SK-N-SH (cell line): ENCODE results near the gene PLA2G5. TPM values are rescaled to one million over a fixed set of nuclear protein-coding genes. Genes with fewer than 3 reads are reported as not detected.

Source experiments
- CTCF ChIA-PET: fragments of 300-600, 350-600 bp; formaldehyde crosslinking; extraction: SDS; loops from one replicate; lab custom pipeline; 2021; lab: Yijun Ruan, JAX
- POLR2A ChIA-PET: fragments of 350-600 bp; sonication (Branson Sonifier 250); formaldehyde crosslinking; extraction: SDS; loops from one replicate; lab custom pipeline; 2020; ENCODE audit warnings: antibody characterized with exemption, inconsistent platforms; lab: Yijun Ruan, JAX
- DNase-seq: peaks from one replicate; pipeline ENCODE4 v3.0.0; 2012
- H2AFZ ChIP-seq: fragments of 200-600 bp; sonication (generic); 2 replicates; pipeline ENCODE4 v1.8.1; 2016; ENCODE audit warnings: antibody characterized with exemption, mild to moderate bottlenecking, low read depth
- H3F3A ChIP-seq: fragments of 200-600 bp; sonication (generic); replicated peaks from 2 replicates; pipeline ENCODE3; 2016; ENCODE audit warnings: antibody characterized with exemption, mild to moderate bottlenecking; ENCODE audit not compliant: insufficient read depth
- H3K27ac ChIP-seq, 2 experiments: fragments of 200-500 bp in 1 of 2; fragments of 200-600 bp in 1 of 2; sonication (Bioruptor generic) in 1 of 2; sonication (generic), shearing (Covaris generic) in 1 of 2; 2 replicates each; pipeline versions ENCODE4 v1.5.1 to v1.6.1; 2014 to 2016; ENCODE audit warnings: low read depth in 2 of 2, inconsistent platforms in 1 of 2, low read length in 1 of 2, mild to moderate bottlenecking in 1 of 2, mixed read lengths in 1 of 2
- H3K27me3 ChIP-seq: fragments of 200-600 bp; sonication (generic), shearing (Covaris generic); 2 replicates; pipeline ENCODE4 v1.6.1; 2016; ENCODE audit warnings: mixed run types; ENCODE audit not compliant: insufficient read depth
- H3K36me3 ChIP-seq, 2 experiments: fragments of 200-500 bp in 1 of 2; fragments of 200-600 bp in 1 of 2; sonication (Bioruptor generic) in 1 of 2; sonication (generic) in 1 of 2; replicated peaks in 1 of 2; 2 replicates each; pipeline versions ENCODE3 to v1.5.1; 2014 to 2016; ENCODE audit warnings: low read length in 1 of 2, mild to moderate bottlenecking in 1 of 2; ENCODE audit not compliant: insufficient read depth in 2 of 2, control insufficient read depth in 1 of 2
- H3K4me1 ChIP-seq, 2 experiments: fragments of 200-500 bp in 1 of 2; fragments of 200-600 bp in 1 of 2; sonication (Bioruptor generic) in 1 of 2; sonication (generic), shearing (Covaris generic) in 1 of 2; 2 replicates each; pipeline versions ENCODE4 v1.5.1 to v1.6.1; 2014 to 2016; ENCODE audit warnings: low read depth in 1 of 2, low read length in 1 of 2, mixed run types in 1 of 2; ENCODE audit not compliant: insufficient read depth in 2 of 2, control insufficient read depth in 1 of 2
- H3K4me2 ChIP-seq: fragments of 200-600 bp; sonication (generic), shearing (Covaris generic); 2 replicates; pipeline ENCODE4 v1.6.1; 2017; ENCODE audit warnings: mixed run types
- H3K4me3 ChIP-seq, 2 experiments: fragments of 200-500 bp in 1 of 2; fragments of 200-600 bp in 1 of 2; sonication (Bioruptor generic) in 1 of 2; sonication (generic), shearing (Covaris generic) in 1 of 2; 2 replicates each; pipeline versions ENCODE4 v1.5.1 to v1.8.1; 2014 to 2016; ENCODE audit warnings: low read depth in 2 of 2, inconsistent platforms in 1 of 2, low read length in 1 of 2, mild to moderate bottlenecking in 1 of 2, mixed read lengths in 1 of 2, moderate library complexity in 1 of 2
- H3K79me2 ChIP-seq: fragments of 200-600 bp; sonication (generic); 2 replicates; pipeline ENCODE4 v1.8.1; 2017; ENCODE audit warnings: mild to moderate bottlenecking; ENCODE audit not compliant: insufficient read depth
- H3K9ac ChIP-seq: fragments of 200-600 bp; sonication (generic); 2 replicates; pipeline ENCODE4 v1.6.1; 2017; ENCODE audit warnings: mixed run types
- H3K9me2 ChIP-seq: fragments of 200-600 bp; sonication (generic); 2 replicates; pipeline ENCODE4 v1.6.1; 2017; ENCODE audit warnings: mixed run types
- H3K9me3 ChIP-seq: fragments of 200-600 bp; sonication (generic); 2 replicates; pipeline ENCODE4 v1.6.1; 2017; ENCODE audit warnings: mixed run types, mild to moderate bottlenecking, moderate library complexity
- H4K20me1 ChIP-seq: fragments of 200-600 bp; sonication (generic); 2 replicates; pipeline ENCODE4 v1.6.1; 2017; ENCODE audit warnings: mild to moderate bottlenecking, mixed run types; ENCODE audit not compliant: insufficient read depth
- CTCF ChIP-seq: fragments of 200-600 bp; sonication (generic); IDR thresholded peaks from 2 replicates; pipeline ENCODE4 v1.6.1; 2017; ENCODE audit warnings: antibody characterized with exemption, mild to moderate bottlenecking, moderate library complexity
- EP300 ChIP-seq, 2 experiments: IDR thresholded peaks; 2 replicates each; pipeline versions ENCODE4 v1.4.0 to v1.6.1; 2012; ENCODE audit warnings: borderline replicate concordance in 1 of 2, low read depth in 1 of 2, low read length in 1 of 2
- EZH2phosphoT487 ChIP-seq: fragments of 200-600 bp; sonication (generic); IDR thresholded peaks from 2 replicates; pipeline ENCODE4 v1.6.1; 2017; ENCODE audit warnings: low read depth, mixed run types, mild to moderate bottlenecking, antibody characterized with exemption, moderate library complexity, borderline replicate concordance
- FOSL2 ChIP-seq: IDR thresholded peaks from 2 replicates; pipeline ENCODE4 v1.4.0; 2012; ENCODE audit warnings: low read depth, mild to moderate bottlenecking, moderate library complexity, borderline replicate concordance
- GATA2 ChIP-seq: sonication (generic); formaldehyde crosslinking; IDR thresholded peaks from 2 replicates; pipeline ENCODE4 v1.5.0; 2020; ENCODE audit warnings: mild to moderate bottlenecking, missing genetic modification reagents
- JUND ChIP-seq: IDR thresholded peaks from 2 replicates; pipeline ENCODE4 v1.4.0; 2012
- MAX ChIP-seq: IDR thresholded peaks from 2 replicates; pipeline ENCODE4 v1.4.0; 2012; ENCODE audit warnings: low read depth
- MEF2A ChIP-seq: IDR thresholded peaks from 2 replicates; pipeline ENCODE4 v1.4.0; 2012; ENCODE audit warnings: low read depth, borderline replicate concordance
- MXI1 ChIP-seq: IDR thresholded peaks from 2 replicates; pipeline ENCODE4 v1.6.1; 2012; ENCODE audit warnings: mild to moderate bottlenecking, low read depth, low read length, improper control_type of control experiment
- NFIC ChIP-seq: IDR thresholded peaks from 2 replicates; pipeline ENCODE4 v1.4.0; 2012; ENCODE audit warnings: borderline replicate concordance
- NRF1 ChIP-seq: IDR thresholded peaks from 2 replicates; pipeline ENCODE4 v1.6.1; 2012; ENCODE audit warnings: low read depth, mild to moderate bottlenecking, low read length
- POLR2AphosphoS5 ChIP-seq: IDR thresholded peaks from 2 replicates; pipeline ENCODE4 v1.6.1; 2012; ENCODE audit warnings: low read depth, low read length
- SMC3 ChIP-seq: IDR thresholded peaks from 2 replicates; pipeline ENCODE4 v1.6.1; 2012; ENCODE audit warnings: low read depth, low read length, improper control_type of control experiment
- TAF1 ChIP-seq: IDR thresholded peaks from 2 replicates; pipeline ENCODE4 v1.6.1; 2012; ENCODE audit warnings: low read depth, mild to moderate bottlenecking, low read length, moderate library complexity, borderline replicate concordance
- WGBS: methylation state at CpG from one replicate; pipeline ENCODE4 v1.1.6; 2017; ENCODE audit warnings: low lambda C conversion rate; 5-methylcytosine and 5-hydroxymethylcytosine counted together
- polyA plus RNA-seq, 3 experiments: library from polyadenylated mRNA; depleted of rRNA; stranded (reverse); fragments of >200 nt; gene quantifications; 2 replicates each; pipeline ENCODE4 v1.2.3, GENCODE V29; 2012

The PLA2G5 gene
- polyA plus RNA-seq, 1 of the 3 experiments (the other 2 are of a cell fraction) = not detected

GRCh38 chr1:20063861-20064292 is 6.1 kb upstream of the PLA2G5 start:
- ChIA-PET CTCF (no interaction called here), POLR2A (no interaction called here)
- H3K27ac ChIP-seq = no peak overlapping the region
- peaks cover 7% of the 10 kb centered on the region for H3F3A ChIP-seq
- no peak overlapping the region for H3K4me3 ChIP-seq
- no peaks in the 10 kb centered on the region for H4K20me1 ChIP-seq
- DNase-seq = no peak
- H3K9ac ChIP-seq = no peak overlapping the region
- no peaks in the 10 kb centered on the region for H3K36me3 ChIP-seq
- H3K27me3 ChIP-seq = no peaks in the 10 kb centered on the region
- H3K4me1 ChIP-seq = no peaks in the 10 kb centered on the region
- no peak overlapping the region for H3K4me2 ChIP-seq
- no peaks in the 10 kb centered on the region for H3K9me3 ChIP-seq
- H3K9me2 ChIP-seq = no peaks in the 10 kb centered on the region
- 15% methylated on average over 2 of the region's 2 CpGs for WGBS
- TF ChIP-seq MXI1 (no peak), FOSL2 (peak; percentile 44; the same call in 1 of the 2 replicates), JUND (no peak)
- no peaks in the 10 kb centered on the region for H3K79me2 ChIP-seq
- no peak overlapping the region for H2AFZ ChIP-seq

GRCh38 chr1:20068722-20069121 is 1.3 kb upstream of the PLA2G5 start:
- Histone ChIP-seq H3K9me3 (no peaks in the 10 kb centered on the region), H3K9me2 (no peaks in the 10 kb centered on the region), H3K9ac (no peak overlapping the region), H3K79me2 (no peaks in the 10 kb centered on the region), H3K27ac (no peak overlapping the region), H3K36me3 (no peaks in the 10 kb centered on the region), H3K4me1 (no peaks in the 10 kb centered on the region), H3K4me2 (no peak overlapping the region), H2AFZ (no peak overlapping the region), H3F3A (peaks cover 3% of the 10 kb centered on the region), H3K27me3 (no peaks in the 10 kb centered on the region; the same call in 1 of the 2 replicates), H3K4me3 (no peak overlapping the region), H4K20me1 (no peaks in the 10 kb centered on the region)
- CTCF ChIA-PET = interaction anchor here (0.7 kb wide), 1 partner anchor 10 kb away, joined by 3 read pairs; no protein-coding TSS in a partner anchor
- POLR2A ChIA-PET = no interaction called here
- 45% methylated on average over 7 of the region's 7 CpGs for WGBS
- DNase-seq = no peak
- no peak for TF ChIP-seq EP300 (IDR thresholded peaks at IDR 0.05; ENCODE audit: borderline replicate concordance in 1 of 2, low read depth in 1 of 2, low read length in 1 of 2)

- Histone ChIP-seq H3K79me2 (no peaks in the 10 kb centered on the region), H3K4me2 (no peak overlapping the region), H3K4me3 (no peak overlapping the region), H3K27me3 (peaks cover 2% of the 10 kb centered on the region; the same call in 1 of the 2 replicates), H2AFZ (no peak overlapping the region), H4K20me1 (no peaks in the 10 kb centered on the region), H3K9ac (no peak overlapping the region), H3F3A (no peaks in the 10 kb centered on the region), H3K4me1 (no peaks in the 10 kb centered on the region), H3K9me2 (no peaks in the 10 kb centered on the region), H3K36me3 (no peaks in the 10 kb centered on the region), H3K27ac (no peak overlapping the region), H3K9me3 (no peaks in the 10 kb centered on the region)
- WGBS = 74% methylated on average over 10 of the region's 10 CpGs
- ChIA-PET POLR2A (no interaction called here), CTCF (interaction anchor here (0.7 kb wide), 1 partner anchor 96 kb away, joined by 4 read pairs; no protein-coding TSS in a partner anchor)
- TF ChIP-seq TAF1 (no peak), EZH2phosphoT487 (no peak), NRF1 (no peak), MEF2A (no peak), SMC3 (no peak), NFIC (no peak), POLR2AphosphoS5 (no peak), MAX (no peak), CTCF (no peak), GATA2 (CRISPR knock-in tag) (no peak)
- DNase-seq = no peak
Measured at GRCh38 chr1:20070357-20070756, 363 bp downstream of the PLA2G5 start.
